ENCODE results near the gene ANKMY1.
"Not testable (repeated sequence)": the region's sequence is repeated elsewhere in the genome, so short reads cannot be mapped to it uniquely, and the experiment has no call there.

Gene ANKMY1

DNA sequence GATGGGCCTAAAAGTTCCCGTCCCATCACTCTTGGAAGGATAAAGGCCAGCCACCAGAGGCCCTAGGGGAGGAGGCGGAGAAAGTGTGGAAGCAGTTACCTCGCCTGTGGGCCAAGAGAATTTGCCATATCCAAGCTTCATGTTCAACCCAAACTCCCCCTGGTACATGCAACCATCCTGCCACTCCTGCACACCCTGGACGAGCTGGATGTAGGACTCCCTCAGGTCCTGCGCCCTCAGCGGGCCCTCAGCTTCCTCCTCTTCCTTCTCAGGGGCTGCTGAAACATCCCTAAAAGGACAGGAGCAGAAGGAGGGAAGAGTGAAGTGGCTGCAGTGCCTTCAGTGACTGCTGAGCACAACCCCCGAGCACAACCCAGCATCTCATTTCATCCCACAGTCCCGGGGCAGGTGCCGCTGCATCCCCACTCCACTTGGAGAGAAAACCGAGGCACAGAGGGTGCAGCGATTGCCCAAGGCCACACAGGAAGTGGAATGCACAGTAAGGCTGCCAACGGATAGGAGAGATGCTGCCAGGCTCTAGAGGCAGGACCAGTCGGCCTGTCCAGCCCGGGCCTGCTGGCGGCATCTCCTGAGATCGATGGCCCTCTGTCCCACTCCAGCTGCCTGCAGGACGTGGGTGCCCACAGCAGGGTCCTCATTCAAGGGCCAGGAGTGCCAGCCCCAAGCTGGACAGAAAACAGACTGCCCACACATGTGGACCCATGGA is 2.9 kb downstream of the ANKMY1 start:
- DNase-seq (ENCODE audit: low spot score) = no peak

DNA sequence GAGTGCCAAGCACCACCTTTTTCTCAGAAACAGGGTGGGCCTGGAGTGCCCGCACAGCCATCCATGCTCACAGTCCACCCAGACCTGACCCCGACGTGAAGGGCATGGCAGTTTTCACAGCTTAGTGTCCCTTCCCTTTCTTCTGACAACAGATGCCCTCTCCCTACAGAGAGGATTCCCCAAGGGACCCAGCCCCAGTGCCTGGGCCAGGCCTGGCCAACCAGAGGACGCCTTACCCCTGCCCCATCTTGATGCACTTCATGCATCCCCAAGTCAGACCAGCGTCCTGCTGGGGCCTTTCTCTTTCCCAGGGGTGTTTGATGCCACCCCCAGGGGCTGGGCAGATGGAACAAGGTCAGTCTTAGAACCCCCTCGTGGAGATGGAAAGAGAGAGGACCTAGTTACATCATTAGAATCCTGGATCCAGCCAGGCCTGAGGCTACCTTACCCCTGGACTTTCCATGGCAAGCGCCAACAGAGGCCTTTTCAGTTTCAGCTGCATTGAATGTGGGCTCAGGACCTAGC is 3.8 kb downstream of the ANKMY1 start:
- no peak for DNase-seq (ENCODE audit: low spot score)

DNA sequence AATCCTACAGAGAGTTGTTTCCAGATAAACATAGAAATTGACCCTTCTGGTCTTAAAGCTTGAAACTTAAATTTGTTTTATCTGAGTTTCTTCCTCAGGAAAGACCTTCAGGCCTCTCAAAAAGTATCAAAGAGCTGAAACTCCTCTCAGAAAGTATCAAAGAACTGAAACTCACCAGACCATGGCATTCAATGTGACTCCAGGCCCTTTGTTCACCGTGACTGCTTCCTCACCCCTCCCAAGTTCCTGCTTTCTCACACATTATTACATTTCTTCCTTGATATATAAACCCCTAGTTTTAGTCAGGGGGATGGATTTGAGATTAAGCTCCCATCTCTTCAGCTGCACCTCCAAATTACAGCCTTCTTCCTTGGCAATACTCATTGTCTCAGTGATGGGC is 6.0 kb downstream of the ANKMY1 start:
- DNase-seq (ENCODE audit: low spot score) = no peak

DNA sequence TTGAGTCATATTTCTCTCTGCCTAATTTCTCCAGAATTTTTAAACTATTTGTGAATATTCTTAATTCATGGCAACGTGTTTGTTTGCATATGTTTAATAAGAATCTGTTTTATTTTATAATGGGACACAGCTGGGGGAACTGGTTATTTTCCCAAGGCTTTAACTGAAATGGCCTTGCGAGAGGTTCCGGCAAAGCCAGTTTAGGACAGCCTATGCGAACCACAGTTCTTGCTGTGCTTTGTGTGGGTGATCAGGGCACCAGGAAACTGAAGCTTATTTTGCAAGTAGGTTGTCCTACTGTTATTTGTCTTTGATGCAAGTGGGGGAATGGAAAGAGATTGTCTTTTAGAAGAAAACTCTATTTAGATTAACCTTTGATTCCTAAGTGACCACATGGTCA is 6.5 kb downstream of the ANKMY1 start:
- DNase-seq (ENCODE audit: low spot score) = no peak

DNA sequence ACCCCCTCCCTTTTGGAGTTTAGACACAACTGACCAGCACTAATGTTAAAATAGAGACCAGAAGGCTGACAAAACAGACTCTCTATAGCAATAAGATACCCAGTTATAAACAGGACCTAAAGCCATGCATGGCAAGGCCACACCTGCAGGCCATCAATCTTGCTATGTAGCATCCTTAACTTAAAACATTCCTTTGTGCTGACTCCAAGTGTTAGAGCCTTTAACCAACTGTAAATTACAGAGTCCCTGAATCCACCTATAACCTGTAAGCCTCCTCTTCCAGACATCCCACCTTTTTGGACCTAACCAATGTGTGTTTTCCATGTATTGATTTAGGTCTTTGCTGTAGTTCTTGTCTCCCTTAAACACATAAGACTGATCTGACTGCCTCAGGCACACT is 17.9 kb downstream of the ANKMY1 start:
- no peak for DNase-seq (ENCODE audit: low spot score)

DNA sequence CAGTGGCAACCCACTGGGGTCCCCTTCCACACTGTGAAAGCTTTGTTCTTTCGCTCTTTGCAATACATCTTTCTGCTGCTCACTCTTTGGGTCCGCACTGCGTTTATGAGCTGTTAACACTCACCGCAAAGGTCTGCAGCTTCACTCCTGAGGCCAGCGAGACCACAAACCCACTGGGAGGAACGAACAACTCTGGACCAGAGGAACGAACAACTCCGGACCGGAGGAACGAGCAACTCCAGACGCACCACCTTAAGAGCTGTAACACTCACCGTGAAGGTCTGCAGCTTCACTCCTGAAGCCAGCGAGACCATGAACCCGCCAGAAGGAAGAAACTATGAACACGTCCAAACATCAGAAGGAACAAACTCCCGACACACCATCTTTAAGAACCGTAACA is 18.7 kb downstream of the ANKMY1 start:
- not testable (repeated sequence) for DNase-seq (ENCODE audit: low spot score)

DNA sequence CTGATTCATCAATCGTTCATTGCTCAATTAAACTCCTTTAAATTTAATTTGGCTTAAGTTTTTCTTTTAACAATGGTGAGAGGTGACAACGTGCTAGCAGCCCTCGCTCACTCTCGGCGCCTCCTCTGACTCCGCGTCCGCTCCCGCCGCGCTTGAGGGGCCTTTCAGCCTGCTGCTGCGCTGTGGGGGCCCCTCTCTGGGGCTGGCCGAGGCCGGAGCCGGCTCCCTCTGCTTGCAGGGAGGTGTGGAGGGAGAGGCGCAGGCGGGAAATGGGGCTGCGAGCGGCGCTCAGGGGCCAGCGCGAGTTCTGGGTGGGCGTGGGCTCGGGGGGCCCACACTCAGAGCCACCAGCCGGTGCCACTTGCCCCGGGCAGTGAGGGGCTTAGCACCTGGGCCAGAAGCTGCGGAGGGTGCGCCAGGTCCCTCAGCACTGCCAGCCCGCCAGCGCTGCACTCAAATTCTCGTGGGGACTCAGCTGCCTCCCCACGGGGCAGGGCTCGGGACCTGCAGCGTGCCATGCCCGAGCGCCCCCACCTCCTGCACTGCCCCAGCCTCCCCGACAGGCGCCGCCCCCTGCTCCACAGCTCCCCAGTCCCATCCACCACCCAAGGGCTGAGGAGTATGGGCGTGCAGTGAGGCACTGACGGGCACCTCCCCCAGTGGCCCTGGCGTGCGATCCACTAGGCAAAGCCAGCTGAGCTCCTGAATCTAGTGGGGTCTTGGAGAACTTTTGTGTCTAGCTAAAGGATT is 19.6 kb downstream of the ANKMY1 start:
- DNase-seq (ENCODE audit: low spot score) = no peak

DNA sequence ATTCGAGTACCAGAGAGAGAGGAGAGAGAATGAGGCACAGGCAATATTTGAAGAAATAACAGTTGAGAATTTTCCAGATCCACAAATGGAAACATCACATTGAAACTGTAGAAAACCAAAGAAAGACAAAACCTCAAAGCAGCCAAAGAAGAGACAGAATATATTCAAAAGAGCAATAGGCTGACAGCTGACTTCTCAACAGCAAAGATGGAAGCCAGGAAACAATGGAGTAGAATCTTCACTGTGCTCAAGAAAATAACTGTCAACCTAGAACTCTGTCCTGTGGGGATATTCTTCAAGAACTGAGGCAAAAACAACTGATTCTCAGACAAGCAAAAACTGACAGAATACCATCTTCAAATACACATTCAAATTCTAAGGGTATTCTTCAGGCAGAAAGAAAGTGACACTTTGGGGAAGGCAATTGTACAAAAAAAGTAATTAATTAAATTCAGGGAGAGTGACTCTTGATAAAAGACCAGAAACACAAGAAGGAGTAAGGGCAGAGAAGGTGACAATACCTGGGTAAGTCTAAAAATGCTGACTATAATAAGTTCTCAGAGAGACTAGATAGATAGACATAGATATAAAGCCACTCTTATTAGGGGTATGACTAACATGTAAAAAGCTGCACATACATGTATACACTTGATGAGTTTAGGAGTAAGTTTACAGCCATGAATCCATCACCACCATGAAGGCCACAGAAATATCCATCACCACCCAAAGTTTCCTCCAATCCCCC is 25.6 kb downstream of the ANKMY1 start:
- DNase-seq (ENCODE audit: low spot score) = no peak

DNA sequence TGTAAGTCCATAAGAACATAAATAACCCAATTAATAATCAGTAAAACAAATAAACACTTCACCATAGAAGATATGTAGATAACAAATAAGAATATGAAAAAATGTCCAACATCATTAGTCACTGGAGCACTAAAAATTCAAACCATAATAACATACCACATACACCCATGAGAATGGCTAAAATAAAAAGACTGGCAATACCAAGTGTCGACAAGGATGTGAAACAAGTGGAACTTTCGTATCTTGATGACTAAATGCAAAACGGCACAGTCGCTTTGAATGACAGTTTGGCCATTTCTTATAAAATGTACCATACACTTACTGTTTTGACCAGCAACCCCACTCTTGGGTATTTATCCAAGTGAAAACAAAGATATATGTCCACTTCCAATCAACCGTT is 26.8 kb downstream of the ANKMY1 start:
- DNase-seq (ENCODE audit: low spot score) = no peak

DNA sequence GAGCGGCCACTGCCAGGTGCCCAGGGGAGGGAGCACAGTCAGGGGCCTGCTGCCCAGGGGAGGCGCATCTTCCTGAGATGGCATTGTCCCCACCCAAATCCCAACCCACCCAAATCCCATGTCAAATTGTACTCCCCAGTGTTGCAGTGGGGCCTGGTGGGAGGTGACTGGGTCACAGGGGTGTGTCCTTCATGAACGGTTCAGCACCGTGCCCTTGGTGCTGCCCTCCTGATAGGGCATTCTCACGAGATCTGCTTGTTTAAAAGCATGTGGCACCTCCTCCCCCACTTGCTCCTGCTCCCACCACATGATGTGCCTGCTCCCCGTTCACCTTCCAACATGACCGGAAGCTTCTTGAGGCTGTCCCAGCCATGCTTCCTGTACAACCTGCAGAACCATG is 27.6 kb downstream of the ANKMY1 start:
- DNase-seq (ENCODE audit: low spot score) = no peak

DNA sequence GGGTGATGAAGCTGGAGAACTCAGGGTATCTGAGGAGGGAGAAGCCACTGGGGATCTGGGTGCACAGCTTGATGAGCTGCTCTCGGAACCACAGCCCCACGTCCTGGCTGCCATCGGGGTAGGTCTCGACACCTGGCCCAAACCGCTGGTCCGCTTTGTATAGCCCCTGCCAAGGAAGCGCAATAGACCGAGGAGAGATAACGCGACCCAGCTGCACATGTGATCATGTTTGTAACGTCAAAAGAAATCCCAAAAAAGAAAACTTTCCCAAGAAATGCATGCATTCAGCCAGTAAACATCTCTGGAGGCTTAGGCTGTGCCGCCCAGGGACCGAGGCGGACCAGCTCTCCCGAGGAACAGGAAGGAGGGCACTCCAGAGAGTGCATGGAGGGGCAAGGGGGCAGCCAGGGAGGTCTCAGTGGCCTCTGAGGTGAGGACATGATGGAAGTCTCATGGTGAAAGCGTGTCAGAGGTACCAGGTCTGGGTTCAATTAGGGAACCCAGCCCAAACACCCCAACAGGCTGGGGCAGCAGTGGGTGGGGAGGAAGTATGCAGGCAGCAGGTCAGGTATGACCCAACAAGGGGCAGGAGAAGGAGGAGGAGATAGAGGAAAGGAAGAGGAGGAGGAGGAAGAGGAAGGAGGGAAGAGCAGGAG is 28.3 kb downstream of the ANKMY1 start:
- no peak for DNase-seq (ENCODE audit: low spot score)

DNA sequence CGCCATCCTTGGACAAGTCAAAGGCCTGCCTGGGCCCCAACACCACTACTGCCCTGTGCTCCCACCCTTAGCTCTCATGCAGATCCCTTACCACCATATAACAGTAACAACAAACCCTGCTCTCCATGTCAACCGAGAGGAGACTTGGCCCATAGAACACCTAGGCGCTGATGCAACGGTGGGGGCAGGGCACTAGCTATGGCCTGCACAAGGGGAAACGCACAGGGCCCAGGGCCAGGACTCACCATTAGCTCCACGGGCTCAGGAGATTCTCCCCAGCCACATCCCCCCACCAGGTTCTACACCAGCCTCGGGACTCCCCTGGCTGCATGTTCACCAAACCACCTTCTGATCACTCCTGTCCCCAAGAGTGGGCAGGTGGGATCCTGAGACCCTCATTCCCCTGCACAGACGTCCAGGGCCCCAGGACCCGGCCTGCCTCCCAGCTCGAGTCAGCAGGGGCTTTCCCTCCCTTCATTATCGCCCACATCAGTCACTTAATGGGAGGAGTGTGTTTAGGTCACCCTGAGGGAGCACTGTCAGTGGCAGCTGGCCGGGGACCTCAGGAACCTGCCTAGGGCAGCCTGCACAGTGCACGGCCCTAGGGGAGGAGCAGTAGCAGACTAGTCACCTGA is 29.3 kb downstream of the ANKMY1 start:
- DNase-seq (ENCODE audit: low spot score) = no peak

DNA sequence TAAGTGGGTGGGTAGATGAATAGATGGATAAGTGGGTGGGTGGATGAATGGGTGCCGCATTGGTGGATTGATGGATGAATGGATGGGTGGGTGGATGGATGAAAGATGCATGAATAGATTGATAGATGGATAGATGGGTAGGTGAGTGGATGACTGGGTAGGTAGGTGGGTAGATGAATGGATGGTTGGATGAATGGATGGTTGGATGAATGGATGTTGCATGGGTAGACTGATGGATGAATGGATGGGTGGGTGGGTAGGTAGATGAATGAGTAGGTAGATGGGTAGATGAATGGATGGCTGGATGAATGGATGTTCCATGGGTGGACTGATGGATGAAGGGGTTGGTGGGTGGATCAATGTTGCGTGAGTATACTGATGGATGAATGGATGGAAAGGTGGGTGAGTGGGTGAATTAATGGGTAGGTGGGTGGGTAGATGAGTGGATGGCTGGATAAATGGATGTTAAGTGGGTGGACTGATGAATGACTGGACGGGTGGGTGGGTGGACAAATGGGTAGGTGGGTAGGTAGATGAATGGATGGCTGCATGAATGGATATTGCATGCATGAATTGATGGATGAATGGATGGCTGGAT is 30.5 kb downstream of the ANKMY1 start:
- no peak for DNase-seq (ENCODE audit: low spot score)

DNA sequence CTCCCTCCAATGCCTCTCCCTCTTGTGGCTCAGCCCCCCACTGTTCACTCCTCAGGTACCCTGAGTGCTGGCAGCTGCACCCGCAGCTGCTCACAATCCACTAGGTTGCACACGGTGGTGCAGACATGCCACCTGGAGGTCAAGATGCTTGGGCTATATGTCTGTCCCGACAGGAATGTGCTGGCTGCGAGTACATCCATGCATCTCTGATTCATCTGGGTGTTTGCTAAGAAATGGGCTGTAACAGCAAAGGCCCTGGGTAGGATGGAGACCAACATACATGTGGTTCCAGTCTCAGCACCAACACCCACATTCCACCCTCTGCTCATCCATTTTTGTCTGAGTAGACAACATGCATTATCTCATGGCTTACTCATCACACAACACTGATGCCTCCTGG is 31.3 kb downstream of the ANKMY1 start:
- DNase-seq (ENCODE audit: low spot score) = no peak

DNA sequence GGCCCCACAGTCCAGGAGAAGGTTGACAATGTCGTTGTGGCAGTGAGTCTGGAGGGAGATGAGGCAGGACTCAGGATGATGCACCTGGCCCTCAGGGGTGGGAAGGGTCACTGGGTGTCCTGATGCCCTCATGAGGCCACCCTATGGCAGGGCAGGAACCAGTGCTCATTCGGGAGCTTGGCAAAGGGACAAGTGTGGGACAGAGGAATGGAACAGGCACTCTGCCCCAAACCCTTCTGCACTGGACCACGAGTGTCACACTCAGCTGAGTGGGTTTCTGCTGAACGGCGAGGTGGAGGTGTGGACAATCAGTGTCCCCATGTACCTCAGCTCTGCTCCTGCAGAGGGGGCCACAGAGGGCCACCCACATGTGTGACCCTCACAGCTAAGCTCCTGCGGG is 32.0 kb downstream of the ANKMY1 start:
- DNase-seq (ENCODE audit: low spot score) = no peak

DNA sequence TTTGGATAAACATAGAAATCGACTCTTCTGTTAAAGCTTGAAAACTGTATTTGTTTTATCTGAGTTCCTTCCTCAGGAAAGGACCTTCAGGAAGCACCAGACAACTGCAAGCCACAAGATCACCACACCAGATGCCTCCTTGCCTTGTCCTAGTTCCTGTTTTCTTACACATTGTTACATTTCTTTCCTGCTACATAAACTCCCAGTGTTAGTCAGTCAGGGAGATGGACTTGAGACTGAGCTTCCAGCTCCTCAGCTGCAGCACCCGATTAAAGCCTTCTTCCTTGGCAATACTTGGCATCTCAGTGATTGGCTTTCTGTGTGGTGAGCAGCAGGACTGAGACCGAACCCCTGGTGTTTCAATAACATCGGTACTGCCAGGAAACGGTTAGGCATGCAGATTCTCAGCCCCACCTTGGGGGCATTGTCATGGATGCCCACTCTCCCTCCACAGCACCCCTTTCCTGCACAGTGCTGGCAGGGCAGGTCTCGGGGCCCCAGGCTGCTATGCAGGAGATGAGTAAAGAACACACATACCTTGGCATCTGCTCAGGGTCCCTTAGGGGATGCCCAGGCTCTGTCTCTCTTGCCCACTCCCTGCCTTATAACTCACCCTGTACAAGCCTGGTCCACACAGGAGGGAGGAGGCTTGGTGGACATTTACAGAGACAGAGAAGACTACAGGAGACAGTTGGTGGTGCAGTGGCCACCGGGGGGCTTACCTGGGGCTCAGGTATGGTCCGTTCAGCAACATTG is 32.6 kb downstream of the ANKMY1 start:
- no peak for DNase-seq (ENCODE audit: low spot score)

DNA sequence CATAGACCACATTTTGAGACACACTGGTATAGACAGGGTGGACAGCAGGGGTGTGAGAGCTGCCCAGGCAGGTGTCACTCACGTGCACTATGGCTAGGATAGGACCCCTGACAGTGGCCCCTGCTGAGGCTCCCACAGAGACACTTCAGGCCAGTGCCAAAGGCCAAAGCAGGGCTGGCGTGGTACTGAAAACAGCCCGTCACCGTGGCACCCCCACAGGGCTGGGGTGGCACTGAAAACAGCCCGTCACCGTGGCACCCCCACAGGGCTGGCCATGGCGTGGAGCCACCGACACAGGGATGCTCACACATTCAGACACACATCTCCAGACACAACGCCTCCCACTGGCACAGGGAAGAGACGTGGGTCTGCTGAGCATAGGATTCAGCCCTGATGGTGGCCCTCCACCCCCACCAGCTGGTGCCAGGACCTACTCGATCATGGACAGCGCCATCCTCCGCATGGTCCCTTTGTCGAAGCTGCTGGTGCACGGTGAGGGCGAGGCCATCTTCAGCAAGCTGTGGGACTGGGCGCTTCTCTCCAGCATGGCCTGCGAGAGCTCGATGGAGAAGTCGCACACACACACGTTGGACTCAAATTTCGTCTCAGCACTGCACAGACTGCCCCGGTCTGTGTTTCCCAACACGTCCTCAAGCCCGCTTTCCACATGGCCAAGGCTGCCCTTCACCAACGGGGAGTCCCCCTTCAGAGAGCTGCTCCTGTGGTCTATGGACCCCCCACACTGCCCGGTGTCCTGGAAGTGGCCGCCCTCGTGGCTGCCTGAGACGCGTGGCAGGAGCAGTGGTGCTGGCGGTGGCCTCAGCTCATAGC is 34.1 kb downstream of the ANKMY1 start:
- DNase-seq (ENCODE audit: low spot score) = no peak

DNA sequence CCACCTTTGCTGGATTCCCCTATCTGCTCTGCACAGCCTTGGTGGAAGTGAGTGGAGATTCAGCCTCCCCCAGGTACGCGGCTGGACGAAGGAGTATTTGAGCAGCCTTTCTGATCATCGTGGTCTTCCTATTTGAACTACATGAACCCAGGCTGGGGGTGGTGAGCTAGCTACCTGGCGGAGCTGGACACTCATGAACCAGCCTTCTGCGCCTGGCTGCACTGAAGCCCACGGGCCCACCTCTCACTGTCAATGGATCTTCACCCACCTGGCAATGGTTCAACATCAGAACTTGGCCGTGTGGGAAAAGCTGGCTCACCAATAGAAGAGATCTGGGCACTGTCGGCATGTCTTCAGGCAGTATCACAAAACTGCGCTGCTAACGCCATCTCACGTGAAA is 35.4 kb downstream of the ANKMY1 start:
- no peak for DNase-seq (ENCODE audit: low spot score)

DNA sequence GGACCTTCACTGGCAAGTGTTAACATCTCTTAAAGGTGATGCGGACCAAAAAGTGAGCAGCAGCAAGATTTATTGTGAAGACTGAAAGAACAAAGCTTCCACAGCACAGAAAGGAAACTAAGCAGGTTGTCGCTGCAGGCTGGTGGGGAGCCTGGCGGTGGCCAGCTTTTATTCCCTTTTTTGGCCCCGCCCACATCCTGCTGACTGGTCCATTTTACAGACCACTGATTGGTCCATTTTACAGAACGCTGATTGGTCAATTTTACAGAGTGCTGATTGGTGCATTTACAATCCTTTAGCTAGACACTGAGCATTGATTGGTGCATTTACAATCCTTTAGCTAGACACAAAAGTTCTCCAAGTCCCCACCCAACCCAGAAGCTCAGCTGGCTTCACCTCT is 35.9 kb downstream of the ANKMY1 start:
- not testable (repeated sequence) for DNase-seq (ENCODE audit: low spot score)

DNA sequence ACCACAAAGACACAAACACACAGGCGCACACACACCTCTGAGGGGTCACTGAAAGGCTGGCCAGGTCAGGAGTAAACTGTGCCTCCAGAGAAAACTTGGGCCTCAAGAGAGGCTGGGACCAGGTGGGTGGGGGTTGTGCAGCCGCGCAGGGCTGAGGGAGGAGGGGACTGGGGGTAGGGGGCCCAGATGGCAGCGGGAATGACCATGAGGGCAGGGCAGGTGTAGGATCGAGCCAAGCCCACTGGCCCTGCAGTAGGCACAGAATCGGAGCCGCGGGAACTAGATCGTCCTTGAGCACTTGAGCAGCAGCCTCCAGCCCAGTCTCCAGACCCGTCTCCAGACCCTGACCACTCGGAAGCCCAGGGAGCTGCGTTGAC is 36.8 kb downstream of the ANKMY1 start:
- DNase-seq (ENCODE audit: low spot score) = no peak

All from COLO829 (cell line).